ENCODE measurements around the gene OSBPL1A.

Gene OSBPL1A

GRCh38 chr18:24219561-24220317 lies 177.9 kb downstream of the OSBPL1A start:
- no peak for DNase-seq (ENCODE audit: low read depth)

GRCh38 chr18:24214913-24215312 lies 182.7 kb downstream of the OSBPL1A start:
- DNase-seq (ENCODE audit: low read depth): no peak

- DNase-seq (ENCODE audit: low read depth): no peak
Observed at GRCh38 chr18:24214144-24214543, 183.5 kb downstream of the OSBPL1A start.

GRCh38 chr18:24212939-24213338 lies 184.7 kb downstream of the OSBPL1A start:
- no peak for DNase-seq (ENCODE audit: low read depth)

- DNase-seq (ENCODE audit: low read depth): no peak
Observed at GRCh38 chr18:24209558-24209957, 188.1 kb downstream of the OSBPL1A start.

GRCh38 chr18:24208270-24209035 lies 189.2 kb downstream of the OSBPL1A start:
- DNase-seq (ENCODE audit: low read depth): no peak

- DNase-seq (ENCODE audit: low read depth): no peak
Observed at GRCh38 chr18:24204904-24205303, 192.7 kb downstream of the OSBPL1A start.

- DNase-seq (ENCODE audit: low read depth): no peak
Observed at GRCh38 chr18:24201699-24202687, 195.6 kb downstream of the OSBPL1A start.

GRCh38 chr18:24200494-24201290 lies 196.9 kb downstream of the OSBPL1A start:
- no peak for DNase-seq (ENCODE audit: low read depth)

- no peak for DNase-seq (ENCODE audit: low read depth)
Observed at GRCh38 chr18:24199372-24199962, 198.2 kb downstream of the OSBPL1A start.

GRCh38 chr18:24198461-24198860 lies 199.2 kb downstream of the OSBPL1A start:
- no peak for DNase-seq (ENCODE audit: low read depth)

- DNase-seq (ENCODE audit: low read depth): no peak
Observed at GRCh38 chr18:24197412-24197811, 200.2 kb downstream of the OSBPL1A start.

- no peak for DNase-seq (ENCODE audit: low read depth)
Observed at GRCh38 chr18:24196764-24197163, 200.9 kb downstream of the OSBPL1A start.

- DNase-seq (ENCODE audit: low read depth): no peak
Observed at GRCh38 chr18:24195296-24196053, 202.1 kb downstream of the OSBPL1A start.

GRCh38 chr18:24190590-24190989 lies 207.0 kb downstream of the OSBPL1A start:
- DNase-seq (ENCODE audit: low read depth): no peak

- no peak for DNase-seq (ENCODE audit: low read depth)
Observed at GRCh38 chr18:24189664-24190346, 207.8 kb downstream of the OSBPL1A start.

GRCh38 chr18:24189007-24189528 lies 208.6 kb downstream of the OSBPL1A start:
- DNase-seq (ENCODE audit: low read depth): no peak

- DNase-seq (ENCODE audit: low read depth): no peak
Observed at GRCh38 chr18:24188120-24188519, 209.5 kb downstream of the OSBPL1A start.

- no peak for DNase-seq (ENCODE audit: low read depth)
Observed at GRCh38 chr18:24187689-24188088, 209.9 kb downstream of the OSBPL1A start.

Data from stimulated activated CD8-positive, alpha-beta memory T cell treated with anti-CD3 and anti-CD28 coated beads, Interleukin-4, amount 100 ng/mL, for 24 hours (primary cell).